Measurements from ENCODE around the gene SLC25A23.
A peak's percentile ranks its signal among the peaks of the same experiment; 100 is the strongest.
"Not testable (repeated sequence)": the region's sequence is repeated elsewhere in the genome, so short reads cannot be mapped to it uniquely, and the experiment has no call there.

Gene SLC25A23

DNA sequence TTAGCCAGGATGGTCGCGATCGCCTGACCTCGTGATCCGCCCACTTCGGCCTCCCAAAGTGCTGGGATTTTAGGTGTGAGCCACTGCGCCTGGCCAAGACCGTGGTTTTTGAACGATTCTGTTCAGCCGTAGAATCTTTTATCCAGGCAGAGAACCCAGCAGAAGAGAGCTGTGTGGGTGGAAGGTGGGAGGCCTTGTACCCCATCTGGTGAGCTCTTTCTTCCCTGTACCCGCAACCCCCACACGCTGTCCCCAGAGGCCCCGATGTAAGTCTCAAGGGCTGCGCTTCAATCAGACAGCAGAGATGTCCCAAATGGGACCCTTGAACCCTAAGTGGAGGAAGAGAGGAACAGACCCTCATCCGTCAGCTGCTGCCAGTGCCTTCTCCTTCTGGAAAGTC, 3.7 kb downstream of the SLC25A23 start:
- DNase-seq = no peak

DNA sequence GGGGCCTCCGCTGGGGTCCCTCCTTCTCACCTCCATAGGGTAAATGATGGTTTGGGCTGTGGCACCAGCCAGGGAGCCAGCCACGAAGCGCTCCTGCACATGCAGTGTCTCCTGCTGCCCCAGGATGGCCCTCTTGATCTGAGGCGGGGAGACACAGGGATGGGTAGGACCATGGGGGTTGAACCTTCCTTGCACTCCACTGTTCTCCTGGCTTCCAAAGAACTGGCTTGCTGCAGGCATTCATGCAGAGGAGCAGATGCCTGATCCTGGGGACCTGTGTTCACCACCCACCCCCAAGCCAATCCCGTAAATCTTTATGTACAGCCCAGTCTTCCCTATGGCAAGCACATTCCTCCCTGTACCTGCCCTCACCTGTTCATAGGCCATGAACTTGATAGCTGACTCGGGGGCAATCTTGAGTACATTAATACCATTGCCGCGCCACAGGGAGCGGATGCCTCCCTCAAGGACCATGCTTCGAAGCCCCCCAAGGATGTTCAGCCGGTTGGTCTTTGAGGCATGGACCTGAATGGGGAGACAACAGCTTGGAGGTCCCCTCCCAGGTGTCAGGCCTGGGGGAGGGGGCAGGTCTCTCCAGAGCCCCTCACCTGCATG, 5.5 kb downstream of the SLC25A23 start:
- DNase-seq = no peak

DNA sequence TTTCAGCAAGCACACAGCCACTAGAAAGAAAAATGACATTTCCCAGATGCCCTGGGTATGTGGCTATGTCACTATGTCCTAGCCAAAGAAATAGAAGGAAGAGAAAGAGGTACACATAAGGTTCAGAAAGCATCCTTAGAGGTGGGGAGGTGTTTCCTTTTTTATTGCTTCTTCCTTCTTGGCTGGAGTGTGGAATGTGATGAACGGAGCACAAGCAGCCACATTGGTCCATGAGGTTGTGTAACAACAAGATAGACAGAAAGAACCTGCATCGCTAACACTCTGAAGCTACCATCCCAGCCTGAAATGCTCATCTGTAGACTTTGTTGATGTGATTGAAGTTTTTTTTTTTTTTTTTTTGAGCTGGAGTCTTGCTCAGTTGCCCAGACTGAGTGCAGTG, 6.7 kb downstream of the SLC25A23 start:
- no peak for DNase-seq

DNA sequence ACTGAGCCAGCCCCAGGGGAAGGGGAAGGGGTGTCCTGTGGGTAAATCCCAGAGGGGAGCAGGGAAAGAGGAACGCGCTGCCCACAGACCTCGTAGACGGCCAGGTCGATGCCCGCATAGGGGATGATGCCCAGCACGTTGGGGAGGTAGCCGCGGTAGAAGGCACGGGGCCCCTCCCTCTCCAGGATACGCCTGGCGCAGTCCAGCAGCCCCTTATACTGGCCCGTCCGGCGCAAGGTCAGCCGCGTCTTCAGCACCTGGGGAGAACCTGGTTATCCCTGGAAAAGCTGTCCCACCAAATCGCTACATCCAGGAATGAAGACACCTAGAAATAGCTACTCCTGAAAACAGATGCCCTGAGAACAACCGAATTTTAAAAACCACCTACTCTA, 7.4 kb downstream of the SLC25A23 start:
- no peak for DNase-seq

DNA sequence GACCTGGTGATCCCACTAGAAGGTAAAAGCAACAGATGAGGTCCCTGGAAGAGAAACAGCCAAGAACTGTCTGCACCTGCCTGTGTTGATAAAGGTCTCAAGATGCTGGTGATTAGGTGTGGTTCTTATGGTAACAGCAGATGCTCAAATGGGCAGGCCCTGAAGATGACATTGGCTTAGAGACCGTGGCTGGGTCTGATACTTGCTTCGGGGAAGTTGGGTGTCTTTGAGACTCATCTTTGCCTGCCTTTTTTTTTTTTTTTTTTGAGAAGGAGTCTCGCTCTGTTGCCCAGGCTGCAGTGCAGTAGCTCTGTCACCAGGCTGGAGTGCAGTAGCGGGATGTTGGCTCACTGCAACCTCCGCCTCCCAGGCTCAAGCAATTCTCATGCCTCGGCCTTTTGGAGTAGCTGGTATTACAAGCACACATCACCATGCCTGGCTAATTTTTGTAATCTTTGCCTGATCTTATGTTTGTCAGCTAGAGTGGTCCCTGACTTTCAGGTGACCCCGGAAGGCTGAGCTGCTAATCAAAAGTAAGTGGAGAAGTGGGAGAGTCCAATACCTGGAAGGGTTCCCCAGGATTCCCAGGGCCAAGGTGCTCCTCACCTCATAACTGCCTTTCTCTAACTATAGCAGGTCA, 7.9 kb downstream of the SLC25A23 start:
- no peak for DNase-seq

DNA sequence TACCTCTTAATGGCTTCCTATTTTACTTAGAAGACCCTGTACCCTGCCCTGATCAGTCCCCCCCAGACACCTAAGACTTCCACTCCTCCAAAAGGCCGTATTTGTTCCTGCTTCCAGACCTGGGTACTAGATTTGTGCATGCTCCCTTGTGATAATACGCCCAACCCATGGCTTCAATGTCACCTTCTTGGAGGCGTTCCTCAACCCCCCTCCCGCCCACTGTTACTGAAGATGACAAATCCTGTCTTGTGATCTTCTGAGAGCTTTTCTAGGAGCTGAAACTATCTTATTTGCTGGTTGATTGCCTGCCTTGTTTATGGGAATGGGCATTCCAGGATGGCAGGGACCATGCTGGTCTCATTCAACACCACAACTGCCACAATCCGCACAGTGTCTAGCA, 9.4 kb downstream of the SLC25A23 start:
- DNase-seq = no peak

DNA sequence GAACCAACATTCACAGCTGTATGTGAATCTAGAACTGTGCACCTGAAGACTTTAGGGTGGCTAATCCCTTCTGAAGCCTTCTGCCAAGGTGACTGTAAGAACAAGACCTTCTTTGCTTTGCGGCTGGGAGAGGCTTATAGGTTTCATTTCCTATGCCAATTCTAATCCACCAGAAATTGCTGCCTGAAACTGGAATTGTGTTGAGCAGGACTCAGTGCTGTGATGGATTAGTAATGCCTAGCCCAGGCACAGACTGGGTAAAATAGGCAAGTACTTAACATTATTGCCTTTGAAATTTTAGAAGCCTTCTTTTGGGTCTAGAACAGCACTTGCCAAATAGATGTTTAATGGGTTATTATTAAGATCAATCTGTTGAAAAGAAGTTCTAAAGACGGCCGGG, 11.5 kb downstream of the SLC25A23 start:
- no peak for DNase-seq

DNA sequence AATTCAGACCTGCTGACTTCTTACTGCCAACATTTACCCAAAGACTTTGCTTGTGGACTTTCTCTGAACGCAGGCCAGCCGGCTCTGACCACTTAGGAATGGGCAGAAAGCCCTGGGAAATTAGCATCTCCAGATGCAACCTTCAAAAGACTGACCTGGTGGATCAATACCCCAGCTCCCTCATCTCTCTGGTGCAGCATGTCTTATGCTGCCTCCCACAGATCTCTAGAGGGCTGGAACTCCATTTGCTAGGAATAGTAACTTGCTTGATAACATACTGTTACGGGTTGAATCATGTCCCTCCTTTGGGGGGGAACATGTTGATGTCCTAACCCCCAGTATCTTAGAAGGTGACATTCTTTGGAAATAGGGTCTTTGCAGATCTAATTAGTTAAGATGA, 13.1 kb downstream of the SLC25A23 start:
- DNase-seq = no peak

DNA sequence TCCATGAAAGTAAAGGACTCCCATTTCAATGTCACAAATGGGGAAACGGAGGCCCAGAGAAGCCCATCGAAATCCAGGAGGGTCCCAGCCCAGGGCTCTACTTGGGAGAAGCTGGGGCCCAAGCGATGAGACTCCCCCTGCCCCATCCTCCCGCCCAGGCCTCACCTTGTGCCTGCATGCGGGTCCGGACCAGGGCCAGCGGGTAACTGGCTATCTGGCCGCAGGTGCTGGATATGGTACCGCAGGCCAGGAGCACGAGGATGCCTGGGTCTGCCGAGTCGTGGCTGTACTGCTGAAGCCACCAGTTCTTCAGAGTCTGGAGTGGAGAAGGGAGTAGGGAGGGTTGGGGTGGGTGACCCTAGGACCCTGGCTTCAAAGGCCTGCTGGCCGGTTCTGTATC, 15.6 kb downstream of the SLC25A23 start:
- DNase-seq = no peak

DNA sequence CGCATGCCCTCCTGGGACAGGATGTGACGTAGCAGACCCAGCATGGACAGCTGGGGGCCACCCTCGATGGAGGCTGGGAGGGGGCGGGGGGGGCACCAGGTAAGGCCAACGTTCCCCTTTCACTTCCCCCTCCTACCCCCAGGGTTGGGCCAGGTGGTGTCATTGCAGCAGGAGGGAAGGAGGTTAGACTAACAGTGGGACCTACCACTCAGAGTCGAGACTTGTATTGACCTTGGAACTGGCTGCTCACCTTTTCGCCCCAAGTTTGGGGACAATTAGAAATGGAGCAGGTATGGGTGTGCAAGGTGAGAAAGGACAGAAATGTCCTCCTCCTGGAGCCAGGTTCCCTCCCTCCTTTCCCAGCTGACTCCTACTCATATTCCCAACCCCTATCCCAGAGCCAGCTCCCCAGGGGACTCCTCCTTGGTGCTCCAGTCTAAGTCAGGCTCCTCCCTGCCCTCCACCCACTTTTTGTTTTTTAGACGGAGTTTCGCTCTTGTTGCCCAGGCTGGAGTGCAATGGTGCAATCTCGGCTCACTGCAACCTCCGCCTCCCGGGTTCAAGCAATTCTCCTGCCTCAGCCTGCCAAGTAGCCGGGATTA, 17.4 kb downstream of the SLC25A23 start:
- DNase-seq = no peak

DNA sequence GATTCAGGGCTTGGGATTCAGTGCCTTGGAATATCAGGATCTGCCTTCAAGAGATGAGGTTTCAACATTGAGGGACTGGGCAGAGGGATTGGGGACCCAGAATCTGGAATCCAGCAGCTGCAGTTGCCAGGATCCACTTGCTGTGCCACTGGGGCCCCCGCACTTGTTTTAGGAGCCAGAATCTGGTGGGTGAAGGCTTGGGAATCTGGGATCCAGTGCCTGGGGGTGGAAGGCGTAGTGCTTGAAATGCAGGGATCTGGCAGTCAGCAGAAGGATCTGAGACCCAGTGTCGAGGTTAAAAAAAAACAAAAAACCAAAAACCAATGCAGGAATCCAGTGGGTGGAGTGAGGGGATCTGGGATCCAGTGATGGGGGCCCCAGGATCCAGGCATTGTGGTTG, 18.7 kb downstream of the SLC25A23 start:
- no peak for DNase-seq

DNA sequence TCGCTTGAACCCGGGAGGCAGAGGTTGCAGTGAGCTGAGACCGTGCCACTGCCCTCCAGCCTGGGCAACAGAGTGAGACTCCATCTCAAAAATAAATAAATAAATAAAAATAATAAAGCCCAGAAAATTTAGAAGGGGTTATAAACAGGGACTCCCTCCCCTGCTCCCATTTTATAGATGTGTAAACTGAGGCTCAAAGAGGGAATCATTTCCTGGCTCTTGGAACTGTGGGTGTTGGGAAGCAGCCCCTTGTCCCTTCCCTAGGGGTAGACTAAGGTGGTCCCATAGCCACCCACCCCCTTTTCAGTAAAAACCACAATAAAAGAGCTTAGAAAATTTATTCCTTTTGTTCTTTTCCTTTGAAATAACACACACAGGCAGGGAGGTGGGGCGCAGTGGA, 19.8 kb downstream of the SLC25A23 start:
- DNase-seq = no peak

DNA sequence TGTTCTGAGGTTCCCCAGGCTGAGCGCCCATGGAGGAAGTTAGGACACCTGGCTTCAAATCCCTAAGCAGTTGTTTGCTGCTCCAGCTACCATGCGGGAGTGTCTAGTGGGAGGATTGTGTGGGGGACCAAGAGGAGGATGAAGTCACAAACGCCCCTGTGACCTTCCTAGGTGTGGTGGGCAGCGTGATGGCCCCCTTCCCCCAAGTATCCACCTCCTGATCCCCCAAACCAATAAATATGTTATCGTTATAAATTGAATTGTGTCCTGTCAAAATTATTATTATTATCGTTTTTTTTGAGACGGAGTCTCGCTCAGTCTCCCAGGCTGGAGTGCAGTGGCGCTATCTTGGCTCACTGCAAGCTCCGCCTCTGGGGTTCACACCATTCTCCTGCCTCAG, 25.9 kb downstream of the SLC25A23 start, which contains the start of gene SLC25A41:
SLC25A41 (minus strand) TSS at position 101 of the 400 bp plus-strand sequence; CDS start at position 31, 70 bp downstream.
- DNase-seq = no peak

DNA sequence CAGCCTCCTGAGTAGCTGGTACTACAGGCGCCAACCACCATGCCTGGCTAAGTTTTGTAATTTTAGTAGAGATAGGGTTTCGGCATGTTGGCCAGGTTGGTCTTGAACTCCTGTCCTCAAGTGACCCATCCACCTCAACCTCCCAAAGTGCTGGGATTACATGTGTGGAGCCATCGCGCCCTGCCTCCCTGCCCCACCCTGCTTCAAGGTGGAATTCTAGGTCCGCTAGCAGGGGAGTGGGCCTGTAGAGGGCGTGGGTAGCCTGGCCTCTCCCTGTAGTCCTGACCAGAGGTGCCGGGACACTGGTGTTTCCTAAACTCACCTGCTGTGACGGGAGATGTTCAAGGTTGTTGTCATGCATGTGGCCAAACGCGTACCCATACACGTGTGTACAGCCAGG, 26.4 kb downstream of the SLC25A23 start:
- no peak for DNase-seq

DNA sequence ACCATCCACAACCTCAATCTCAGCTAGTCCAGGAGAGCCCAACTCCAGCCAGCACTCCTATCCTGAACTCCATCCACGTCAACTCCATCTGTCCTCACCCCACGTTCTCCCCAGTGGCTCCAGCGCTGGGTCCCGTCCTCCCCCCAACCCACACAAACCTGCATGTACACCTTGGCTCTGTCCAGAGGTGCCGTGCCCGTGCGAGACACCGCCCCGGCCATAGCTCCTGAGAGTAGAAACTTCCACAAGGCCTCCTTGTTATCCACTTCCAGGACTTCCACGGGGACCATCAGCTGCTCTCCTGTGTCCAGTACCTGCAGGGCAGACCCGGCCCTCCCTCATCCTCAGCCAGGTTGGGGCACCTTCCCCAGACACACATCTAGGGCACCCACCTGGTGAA, 27.7 kb downstream of the SLC25A23 start:
- DNase-seq = no peak

DNA sequence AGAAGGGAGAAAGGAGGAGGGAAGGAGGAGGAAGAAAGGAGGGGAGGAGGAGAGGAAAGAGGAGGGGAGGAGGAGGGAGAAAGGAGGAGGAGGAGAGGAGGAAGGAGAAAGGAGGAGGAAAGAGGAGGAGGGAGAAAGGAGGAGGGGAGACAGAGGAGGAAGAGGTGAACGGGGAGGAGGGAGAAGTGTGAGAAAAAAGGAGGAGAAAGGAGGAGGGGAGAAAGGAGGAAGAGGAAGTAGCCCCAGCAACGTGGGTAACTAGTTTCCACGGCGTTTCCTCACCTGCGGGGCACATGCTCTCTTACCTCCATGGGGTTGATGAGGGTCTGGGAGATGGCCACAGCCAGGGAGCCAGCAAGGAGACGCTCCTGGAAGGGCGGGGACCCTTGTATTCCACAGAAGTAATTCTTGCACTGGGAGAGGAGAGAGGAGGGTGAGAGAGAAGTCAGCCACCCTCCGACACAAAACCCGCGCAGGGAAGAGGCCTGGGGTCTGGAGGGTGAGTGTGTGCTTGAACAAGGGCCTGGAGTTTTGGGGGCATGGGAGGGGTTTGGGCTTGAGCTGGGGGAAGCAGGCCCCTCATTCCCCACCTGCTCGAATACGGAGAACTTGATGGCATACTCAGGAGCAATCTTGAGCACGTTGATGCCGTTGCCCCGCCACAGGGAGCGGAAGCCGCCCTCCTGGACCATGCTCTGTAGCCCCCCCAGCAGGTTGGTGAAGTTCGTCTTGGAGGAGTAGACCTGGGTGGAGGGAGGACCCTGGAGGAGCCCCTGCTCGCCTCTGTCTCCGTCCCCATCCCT, 30.0 kb downstream of the SLC25A23 start:
- DNase-seq = no peak

DNA sequence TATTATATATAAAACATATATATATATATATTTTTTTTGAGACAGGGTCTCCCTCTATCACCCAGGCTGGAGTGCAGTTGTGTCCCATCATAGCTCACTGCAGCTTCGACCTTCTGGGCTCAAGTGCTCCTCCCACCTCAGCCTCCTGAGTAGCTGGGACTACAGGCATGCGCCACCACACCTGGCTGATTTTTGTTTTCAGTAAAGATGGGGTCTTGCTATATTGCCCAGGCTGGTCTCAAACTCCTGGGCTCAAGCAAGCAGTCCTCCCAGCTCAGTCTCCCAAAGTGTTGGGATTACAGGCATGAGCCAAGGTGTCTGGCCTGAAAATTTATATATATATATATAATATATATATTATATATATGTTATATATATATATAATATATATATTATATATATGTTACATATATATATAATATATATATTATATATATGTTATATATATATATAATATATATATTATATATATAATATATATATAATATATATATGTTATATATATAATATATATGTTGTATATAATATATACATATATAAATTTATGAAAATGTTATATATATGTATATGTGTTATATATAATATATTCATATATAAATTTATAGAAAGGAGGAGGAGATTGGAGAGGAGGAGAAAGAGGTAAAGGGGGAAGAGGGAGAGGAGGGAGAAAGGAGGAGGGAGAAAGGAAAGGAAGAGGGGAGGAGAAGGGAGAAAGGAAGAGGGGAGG, 30.7 kb downstream of the SLC25A23 start:
- not testable (repeated sequence) for DNase-seq

DNA sequence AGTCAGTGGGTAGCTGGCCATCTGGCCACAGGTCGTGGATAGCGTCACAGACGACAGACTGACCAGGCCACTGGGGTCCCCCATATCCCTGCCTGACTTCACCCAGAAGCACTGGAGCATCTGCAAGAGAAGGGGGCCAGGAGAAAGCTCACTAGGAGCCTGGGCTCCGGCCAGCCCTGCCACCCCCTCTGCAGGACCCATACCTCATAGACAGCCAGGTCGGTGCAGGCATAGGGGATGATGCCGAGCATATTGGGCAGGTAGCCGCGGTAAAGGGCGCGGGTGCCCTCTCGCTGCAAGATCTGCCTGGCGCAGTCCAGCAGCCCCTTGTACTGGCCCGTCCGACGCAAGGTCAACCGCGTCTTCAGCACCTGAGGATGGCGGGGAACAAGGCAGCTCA, 32.5 kb downstream of the SLC25A23 start:
- no peak for DNase-seq

DNA sequence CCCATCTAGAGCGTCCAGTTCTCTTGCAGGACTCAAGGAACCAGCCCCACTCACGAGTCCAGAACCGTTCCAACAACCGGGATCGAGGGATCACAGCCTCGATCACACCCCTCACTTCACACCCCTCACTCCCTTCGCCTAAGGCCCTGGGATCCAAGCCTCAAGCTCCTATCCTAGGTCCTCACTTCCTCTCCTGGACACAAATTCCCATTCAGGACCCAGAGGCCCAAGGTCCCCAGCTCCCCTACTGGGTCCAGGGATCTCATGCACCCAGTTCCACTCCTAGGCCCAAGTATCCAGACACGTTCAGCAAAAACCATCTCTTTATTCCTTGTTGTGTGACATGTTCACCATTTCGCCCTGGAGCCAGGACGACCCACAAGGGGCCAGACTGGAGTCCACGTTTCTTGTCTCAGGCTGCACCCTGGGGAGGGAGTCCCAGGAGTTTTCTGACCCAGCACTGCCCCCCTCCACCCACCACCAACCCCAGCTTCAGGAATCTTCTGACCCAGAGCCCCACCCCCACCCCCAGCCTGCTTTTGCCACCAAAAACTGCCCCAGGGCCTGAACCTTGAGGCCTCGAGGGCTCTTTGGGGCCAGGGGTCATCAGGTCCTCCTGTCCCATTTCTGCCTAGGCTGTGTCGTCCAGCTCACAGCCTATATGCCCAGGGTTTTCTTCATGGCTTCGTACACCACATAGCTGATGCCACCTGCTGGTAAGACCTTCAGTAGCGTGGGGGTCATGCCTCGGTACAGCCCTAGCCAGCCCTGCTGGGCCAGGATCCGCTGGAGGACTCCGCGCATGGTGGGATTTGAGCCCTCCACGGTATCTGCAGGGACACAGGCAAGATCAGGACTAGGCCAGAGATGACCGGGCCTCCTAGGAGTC, 33.6 kb downstream of the SLC25A23 start:
- DNase-seq = no peak

DNA sequence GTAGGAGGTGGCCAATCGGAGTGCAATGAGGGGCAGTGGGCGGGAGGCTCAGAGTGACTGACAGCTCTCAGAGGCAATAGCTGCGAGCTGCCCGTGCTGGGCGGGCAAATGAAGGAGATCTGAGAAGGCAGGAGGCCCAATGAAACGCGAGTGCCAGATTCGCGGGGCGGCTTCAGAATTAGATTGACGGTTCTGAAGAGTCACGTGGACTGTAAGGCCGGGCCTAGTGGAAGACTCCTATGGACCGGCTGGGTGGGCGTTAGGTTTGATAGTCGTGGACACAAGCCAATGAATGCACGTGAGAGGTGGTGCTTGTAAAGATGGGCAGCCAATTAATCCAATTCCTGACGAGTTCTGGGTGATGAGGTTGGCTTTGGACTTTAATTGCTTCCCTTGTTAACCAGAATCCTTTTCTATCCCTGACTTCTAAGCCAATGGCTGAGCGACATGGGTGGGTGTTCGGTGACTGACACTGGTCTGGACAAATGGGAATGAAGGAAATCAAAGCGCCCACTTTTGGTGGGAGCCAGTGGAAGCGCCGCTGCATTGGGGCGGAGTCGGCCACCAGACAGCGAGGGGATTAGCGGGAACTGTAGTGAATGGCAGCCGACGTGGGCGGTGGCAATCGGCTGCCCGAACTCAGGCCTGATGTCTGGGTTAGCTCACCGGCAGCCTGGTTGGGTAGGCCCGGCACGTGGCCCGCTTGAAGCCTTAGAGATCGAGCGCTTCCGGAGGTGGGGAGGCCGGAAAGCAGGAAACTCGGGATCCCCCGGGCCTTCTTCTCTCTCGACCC, 34.5 kb downstream of the SLC25A23 start:
- peak; percentile 99 for DNase-seq

All from NCI-H748 treated with DMSO at 0.1 percent for 48 hours (cell line).